Stimulated activated CD8-positive, alpha-beta memory T cell treated with anti-CD3 and anti-CD28 coated beads, Interleukin-4, amount 100 ng/mL, for 1 hour (primary cell): ENCODE results near the gene TTLL8.

ENCODE experiments used
- DNase-seq, 2 donors: peaks; one replicate each; pipeline ENCODE4 v3.0.0-alpha.2; 2020; ENCODE audit warnings: low read depth in 2 of 2, low spot score in 1 of 2

TTLL8 gene

DNA sequence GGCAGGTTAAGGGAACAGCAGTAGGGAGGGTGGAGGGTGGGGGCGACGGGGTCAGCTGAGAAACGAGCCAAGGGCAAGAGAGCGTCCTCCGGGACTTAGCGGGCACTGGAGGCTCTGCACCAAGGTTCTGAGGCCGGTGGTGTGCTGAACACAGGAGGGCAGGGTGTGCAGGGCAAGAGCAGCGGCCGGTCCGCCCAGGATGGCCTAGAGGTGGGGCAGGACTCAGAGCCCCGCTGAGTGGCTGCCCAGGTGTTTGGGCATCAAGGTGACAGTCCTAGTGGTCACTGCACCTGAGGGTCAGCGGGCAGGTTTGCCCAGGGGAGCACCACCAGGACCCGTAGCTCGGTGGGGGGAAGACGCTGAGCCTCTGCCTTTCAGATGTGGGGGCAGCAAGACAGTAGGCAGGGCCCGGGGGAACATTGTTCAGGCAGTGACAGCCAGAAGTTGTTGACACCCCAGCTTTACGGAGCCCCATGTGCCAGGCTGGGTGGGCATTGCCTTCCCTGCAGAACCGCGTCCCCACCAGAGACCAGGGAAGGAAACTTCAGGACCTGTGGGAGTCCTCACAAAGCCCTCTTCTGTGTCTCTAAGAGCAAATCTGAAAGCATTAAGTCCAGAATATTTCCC, 4.5 kb upstream of the TTLL8 start:
- DNase-seq: no peak

DNA sequence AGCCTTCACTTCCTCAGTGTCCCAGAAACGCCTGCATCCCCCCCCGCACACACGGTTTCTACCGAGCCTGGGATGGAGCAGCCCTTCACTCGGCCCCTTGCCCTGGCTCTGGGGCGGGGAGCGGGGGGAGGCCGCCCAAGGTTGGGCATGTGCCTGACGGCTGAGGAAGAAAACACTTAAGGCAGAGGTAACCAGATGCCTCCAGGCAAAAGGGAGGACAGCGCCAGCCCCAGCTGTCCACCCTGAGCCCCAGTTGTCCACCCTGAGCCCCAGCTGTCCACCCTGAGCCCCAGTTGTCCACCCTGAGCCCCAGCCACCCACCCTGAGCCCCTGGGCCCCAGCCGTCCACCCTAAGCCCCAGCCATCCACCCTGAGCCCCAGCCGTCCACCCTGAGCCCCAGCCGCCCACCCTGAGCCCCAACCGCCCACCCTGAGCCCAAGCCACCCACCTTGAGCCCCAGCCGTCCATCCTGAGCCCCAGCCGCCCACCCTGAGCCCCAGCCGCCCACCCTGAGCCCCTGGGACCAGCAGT, 3.8 kb upstream of the TTLL8 start:
- no peak for DNase-seq

DNA sequence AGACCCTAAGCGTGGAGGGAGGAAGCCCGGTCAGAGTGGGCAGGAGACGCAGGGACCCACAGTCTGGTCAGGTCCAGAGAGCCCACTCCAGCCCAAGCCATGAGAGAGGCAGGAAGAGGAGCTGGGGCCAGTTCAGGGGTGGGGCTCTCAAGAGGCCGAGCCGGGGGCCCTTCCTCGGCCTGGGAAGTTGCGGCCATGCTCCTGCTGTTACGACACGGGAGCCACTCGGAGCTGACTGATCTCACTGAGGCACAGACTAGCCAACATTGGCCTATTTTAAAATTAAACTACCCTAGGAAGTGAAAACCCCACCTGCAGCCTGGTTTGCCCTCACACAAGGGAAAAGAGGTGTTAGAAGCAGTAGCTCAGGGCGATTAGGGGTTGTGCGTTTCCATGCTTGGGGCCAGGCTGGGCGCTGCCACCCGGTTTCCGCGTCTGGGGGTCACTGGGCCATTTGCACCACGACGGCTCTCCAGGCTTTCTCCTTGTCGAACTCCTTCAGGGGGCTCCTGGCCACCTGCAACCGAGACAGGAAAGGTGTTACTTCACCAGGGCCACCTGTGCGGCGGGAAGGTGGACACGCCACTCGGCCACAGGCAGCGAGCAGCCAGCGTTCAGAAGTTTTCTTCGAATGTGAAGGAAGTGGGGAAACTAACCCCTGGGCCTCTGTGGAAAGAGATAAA, 3.2 kb upstream of the TTLL8 start:
- DNase-seq: no peak

DNA sequence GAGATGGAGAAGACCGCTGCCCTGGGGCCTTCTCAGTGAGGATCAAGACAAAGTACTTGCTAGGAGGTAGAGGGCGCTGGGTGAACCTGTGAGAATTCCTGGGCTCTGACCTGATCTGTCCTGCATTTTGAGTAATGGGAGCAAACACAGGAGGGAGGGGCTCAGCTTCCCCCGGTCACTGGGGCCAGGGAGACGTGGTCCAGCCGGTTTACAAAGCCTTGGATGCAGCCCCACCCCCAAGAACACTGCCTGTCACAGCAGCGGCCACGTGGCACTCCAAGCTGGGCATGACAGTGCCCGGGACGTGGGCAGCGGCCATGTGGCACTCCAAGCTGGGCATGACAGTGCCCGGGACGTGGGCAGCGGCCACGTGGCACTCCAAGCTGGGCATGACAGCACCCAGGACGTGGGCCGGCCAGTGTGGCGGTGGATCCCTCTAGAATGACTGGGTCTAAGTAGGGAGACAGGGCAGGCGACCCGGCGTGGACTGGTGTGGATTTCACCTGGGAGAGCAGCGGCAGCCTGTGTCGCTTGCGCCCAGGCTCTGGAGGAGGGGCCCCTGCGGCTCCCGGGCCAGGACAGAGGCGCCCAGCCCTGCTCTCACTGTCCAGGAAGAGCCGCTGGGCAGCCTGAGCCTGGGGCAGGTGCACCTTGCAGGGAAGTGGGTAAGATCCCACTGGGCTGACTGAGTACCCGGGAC, 2.5 kb upstream of the TTLL8 start:
- DNase-seq: no peak

DNA sequence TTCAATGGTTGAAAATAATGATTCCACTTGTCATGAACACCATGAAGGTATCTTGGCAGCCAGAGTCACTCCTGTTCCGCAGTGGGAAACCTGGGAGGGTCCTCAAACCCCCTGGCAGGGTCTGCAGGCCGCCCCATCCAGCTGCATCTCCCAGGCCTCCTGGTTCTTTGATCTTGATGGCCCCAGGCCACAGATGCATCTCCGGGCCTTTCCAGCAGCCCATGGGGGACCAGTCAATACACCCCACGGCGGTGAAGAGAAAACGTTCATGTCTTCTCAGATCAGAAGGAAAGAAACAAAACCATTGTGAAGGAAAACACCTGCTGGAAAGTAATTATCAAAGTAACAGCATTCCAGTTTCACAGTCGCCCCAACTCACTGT, 1.8 kb upstream of the TTLL8 start:
- DNase-seq: no peak

DNA sequence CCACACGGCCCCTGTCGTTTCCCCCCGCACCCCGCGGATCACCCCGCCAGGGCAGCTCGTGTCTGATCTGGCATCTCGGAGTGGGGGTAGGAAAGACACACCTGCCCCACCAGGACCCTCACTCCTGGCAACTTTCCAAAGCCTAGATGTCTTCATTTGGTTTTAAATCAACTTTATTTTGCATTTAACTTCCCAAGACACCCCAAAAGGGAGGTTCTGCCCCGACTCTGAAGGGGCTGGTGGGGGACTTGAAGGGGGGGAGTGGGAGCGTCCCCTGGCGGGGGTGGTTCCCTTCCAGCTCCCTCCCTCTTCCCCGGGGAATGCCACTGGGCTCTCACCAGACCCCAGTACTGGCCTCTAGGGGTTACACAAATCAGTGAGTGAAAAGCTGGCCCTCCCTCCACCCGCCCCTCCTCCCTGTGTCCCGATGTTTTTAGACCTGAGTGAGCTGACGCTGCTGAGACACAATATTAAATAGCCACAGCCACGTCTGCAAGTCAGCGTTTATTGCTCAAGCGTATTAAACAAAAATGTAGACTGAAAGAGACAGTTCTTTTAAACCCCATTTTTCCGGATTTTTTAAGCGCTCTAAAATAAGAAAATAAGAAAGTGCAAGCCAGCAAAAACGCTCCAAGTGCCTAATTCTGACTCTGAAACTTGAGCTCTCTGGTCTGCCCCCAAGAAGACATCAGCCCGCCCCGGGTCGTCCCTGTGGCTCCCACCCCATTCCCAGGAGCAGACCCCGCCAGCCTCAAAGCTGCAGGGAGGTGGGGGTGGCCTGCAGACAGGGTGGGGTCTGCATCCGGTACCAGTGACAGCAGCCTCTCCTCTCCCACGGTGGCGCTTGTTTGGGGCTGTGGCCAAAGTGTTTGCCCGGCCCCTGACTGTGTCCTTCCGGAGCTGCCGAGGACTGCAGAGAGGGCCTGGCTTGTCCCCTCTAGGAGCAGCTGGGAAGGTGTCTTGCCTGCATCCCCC, 1.1 kb upstream of the TTLL8 start:
- DNase-seq: no peak

DNA sequence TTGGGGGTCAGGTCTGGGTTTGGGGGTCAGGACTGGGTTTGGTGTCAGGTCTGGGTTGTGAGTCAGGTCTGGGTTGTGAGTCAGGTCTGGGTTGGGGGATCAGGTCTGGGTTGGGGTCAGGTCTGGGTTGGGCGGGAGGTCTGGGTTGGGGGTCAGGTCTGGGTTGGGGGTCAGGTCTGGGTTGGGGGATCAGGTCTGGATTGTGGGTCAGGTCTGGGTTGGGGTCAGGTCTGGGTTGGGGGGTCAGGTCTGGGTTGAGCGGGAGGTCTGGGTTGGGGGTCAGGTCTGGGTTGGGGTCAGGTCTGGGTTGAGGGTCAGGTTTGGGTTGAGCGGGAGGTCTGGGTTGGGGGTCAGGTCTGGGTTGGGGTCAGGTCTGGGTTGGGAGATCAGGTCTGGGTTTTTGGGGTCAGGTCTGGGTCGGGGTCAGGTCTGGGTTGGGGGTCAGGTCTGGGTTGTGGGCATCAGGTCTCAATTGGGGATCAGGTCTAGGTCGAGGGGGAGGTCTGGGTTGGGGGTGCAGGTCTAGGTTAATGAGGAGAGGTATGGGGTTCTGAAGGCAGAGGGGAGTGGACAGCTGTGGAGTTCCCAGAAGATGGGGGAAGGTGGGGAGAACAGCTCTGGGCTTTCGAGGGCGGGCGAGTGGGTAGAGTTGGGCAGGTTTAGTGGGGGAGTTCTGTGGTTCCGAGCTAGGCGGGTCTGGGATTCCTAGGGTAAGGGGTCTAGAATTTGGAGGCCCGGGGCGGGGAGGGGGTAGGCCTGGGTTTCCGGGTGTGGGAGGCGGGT, 629 bp downstream of the TTLL8 start:
- no peak for DNase-seq

DNA sequence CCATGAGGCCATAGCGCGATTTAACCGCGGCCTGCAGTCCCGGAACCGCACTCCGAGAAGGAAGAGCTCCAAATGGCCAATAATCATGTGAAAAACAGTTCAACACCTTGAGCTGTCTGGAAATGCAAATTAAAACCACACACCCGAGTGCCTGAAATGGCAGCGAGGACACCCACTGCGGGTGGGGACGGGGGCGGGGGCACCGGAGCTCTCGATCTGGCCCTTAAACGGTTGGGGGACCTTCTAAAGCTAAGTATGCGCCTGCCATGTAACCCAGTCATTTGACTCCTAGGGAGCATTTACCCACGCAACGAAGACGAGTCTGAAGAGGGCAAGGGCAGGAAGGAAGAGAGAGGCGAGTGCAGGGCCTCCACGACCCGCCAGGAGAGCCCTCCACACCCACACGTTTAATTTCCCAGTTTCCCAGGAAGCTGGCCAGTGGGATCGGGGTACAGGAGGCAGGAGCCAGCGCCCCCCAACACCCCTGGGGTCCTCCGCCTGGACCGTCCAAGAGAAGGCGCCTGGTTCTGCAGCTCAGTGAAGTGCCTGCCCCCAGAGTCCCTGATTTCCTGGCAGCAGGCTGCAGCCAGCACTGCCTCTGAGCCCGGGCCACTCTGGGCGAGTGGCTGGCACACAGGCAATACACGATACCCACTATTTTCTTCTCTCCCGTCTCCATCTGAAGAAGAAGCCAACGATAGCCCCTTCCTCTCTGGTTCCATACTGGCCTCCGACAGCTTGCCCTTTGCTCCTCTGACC, 1.7 kb downstream of the TTLL8 start:
- no peak for DNase-seq

DNA sequence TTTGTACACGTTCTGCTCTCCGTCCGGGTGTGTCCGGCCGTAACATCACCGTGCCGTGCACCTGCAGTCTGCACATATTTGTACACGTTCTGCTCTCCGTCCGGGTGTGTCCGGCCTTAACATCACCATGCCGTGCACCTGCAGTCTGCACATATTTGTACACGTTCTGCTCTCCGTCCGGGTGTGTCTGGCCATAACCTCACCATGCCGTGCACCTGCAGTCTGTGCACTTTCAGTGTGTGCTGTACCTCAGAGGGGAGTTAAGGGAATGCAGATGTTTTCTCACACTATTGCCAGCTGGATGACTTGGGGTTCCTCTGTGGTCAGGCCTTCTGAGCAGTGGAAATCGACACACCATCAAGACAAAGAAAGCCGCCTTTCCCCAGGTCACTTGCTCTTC, 4.2 kb downstream of the TTLL8 start:
- DNase-seq: no peak

DNA sequence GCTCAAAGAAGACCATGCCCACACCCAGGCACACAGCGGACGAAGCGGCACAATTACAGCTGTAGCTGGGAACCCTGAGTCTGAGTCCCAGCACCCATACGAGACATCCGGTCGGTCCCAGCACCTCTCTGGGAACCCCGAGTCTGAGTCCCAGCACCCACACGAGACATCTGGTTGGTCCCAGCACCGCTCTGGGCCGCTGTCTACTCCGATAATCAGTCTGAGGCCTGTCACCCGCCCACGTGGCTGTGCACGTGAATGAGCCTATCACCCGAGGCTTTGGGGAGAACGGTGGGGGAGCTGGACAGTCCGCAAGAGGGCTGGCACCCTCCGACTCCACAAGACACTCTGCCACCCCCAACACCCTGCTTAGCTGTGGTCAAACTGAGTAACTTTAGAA, 6.2 kb downstream of the TTLL8 start:
- DNase-seq: no peak

DNA sequence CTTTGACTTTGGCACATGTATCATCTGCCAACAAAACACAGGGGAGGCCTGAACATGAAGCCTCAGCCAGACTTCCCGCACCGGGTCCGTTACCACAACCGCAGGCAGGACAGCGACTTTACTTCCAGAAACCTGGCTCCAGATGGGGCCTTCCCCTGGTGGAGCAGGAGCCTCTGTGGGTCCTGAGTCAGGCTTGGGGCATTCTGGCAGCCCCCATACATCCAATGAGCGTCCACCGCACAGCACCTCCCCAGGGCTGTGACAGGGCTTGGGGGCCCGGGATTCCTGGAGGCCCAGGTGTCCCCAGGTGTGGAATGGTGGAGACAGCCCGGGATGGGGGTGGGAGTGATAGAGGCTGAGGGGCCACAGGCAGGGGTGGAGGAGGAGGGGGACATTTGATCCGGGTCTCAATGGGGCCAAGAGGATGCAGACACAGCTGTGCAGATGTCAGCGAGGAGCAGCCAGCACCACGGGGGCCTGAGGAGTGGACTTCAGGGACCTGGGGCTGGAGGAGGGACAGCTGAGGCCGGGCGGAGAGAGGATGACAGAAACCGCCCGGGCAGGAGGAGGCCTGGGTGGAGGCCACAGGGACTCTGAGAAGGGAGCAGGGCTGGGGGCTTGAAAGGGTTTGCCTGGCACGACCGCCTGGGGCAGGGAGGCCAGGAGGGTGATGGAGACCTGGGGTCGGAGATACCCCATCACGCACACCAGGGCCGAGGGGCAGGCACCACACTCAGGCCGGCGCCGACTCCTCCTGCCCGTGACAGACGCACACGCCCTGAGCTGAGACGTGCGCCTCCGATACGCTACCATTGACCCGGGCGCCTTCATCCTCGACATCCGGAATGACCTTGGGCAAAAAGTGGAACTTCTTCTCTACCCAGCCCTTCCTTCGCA, 8.6 kb downstream of the TTLL8 start:
- DNase-seq: no peak

DNA sequence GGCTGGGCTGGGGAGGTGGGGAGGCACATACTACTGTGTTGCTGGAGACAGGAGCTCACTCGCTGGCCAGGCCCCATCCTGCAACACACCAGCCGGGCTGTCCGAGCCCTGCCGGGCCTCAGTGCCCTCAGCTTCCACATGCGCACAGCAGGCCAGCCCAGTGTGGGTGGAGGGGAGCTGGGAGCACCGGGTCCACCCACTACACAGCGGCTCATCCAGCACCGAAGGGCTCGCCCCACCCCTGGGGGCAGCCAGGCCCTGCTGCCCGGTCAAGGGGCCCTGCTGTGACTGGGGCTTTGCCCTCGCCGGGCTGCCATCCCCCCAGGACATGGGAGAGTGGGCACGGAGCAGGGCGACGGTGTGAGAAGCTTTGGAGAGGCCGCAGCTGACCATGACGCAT, 9.3 kb downstream of the TTLL8 start:
- no peak for DNase-seq

DNA sequence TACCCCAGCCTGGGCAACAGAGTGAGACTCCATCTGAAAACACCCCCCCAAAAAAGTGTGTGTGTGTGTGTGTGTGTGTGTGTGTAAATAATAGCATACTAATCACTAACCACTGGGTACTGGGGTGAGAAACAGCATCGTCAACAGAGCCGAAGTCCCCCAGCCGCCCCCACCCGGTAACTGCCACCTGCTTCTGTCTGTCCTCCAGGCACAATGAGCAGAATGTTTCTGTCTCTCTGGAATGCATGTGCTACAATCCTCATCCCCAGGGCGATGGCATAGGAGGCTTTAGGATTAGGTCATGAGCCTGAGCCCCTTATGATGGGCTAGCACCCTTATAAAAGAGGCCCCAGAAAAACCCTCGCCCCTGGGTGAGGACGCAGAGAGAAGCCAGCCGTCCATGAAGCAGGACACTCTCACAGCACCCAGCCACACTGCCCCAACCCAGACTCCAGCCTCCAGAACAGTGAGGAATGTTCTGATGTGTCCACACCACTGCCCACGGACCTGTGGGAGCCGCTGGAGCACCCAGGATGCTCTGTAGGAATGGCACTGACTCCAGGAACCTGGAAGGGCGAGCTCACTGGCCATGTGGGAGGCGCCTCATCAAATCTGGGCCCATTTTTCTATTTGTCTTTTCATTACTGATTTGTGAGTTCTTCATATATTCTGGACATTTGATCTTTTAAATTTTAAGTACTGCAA, 9.9 kb downstream of the TTLL8 start:
- DNase-seq: no peak

DNA sequence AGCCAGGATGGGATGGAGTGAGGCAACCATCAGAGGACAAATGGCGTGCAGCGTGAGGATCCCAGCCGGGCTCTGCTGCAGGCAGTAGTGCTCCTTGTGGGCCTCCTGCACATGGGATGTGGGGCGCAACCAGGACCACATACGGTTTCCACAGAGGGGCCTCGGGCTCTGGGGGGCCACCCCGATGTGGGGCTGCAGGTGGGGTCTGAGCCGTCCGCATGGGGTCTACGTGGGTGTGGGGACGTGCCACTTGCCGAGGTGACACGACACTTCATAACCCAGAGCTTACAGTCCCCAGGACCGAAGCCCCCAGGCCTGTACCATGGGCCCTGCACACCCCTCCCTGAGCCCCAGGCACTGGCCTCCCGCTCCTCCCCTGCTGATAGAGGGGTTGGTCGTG, 10.8 kb downstream of the TTLL8 start:
- no peak for DNase-seq

DNA sequence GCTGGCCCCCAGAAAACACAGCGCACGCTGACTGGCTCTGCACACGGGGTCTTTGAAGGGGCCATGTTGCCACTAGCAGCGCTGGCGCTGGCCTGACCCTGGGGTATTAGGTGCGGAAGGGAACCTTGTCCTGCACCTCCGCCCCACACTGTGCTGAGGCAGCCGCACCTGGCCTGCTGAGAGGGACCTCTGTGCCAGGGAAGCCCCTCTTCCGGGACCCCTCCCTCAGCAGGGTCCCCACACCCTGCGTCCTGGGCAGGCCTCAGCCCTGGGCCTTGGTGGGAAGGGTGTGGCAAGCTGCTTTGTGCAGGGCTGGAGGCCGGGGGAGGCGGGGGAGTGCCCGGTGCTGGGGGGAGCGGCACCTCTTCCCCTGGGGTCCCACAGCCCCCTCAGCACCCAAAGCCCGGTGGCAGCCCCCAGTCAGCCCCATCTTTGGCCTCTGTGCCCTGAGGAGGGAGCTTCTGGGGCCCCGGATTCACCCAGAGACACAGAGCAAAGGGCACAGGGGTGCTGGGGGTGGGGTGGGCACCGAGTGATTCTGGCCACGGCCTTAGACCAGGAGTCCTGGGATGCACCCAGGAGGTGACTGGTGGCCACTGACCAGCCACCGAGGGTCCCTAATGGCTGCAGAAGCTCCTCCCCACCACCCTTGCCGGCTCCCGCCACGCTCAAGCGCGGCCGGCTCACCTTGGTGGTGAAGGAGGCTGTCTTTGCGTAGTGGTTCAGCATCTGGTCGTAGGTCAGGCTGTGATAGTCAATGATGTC, 11.4 kb downstream of the TTLL8 start:
- DNase-seq: no peak

DNA sequence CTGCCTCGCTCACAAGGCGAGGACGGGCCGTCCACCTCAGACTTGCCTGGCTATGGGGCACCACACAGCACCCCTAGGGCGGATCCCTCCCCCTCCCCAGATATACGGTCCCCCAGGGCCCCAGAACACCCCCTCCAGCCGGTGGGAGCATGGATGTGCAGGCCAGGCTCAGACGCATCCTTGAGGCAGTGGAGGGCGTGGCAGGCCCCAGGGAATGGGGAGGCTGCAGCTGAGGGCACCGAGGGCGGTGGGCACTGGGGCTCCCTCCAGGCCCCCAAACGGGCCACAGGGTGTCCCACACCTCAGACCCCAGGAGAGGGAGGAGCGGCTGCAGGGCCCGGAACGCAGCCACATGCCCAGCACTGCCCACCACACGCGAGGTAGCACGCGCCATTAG, 12.1 kb downstream of the TTLL8 start:
- DNase-seq: no peak
